Body of pancreas (tissue), 4 donors: ENCODE results near the gene DDX39A.

ENCODE experiments used
- CTCF ChIP-seq, 7 experiments: fragments of 450-650 bp in 4 of 7; fragments of 200-600 bp in 3 of 7; sonication (generic) in 3 of 7; IDR thresholded peaks; one replicate each; pipeline ENCODE4 v1.5.1; 2016 to 2019; ENCODE audit warnings: antibody characterized with exemption in 7 of 7
- POLR2A ChIP-seq, 3 donors: fragments of 450-650 bp; IDR thresholded peaks; one replicate each; pipeline ENCODE4 v1.6.1; 2016; ENCODE audit warnings: antibody characterized with exemption in 3 of 3, mild to moderate bottlenecking in 2 of 3

GRCh38 chr19:14432791-14433553 is 13.8 kb upstream of the DDX39A start, which contains the start of gene PKN1:
- peak in 2 of 7 experiments; percentile 25 to 28 for TF ChIP-seq CTCF (IDR thresholded peaks at IDR 0.05)
- TF ChIP-seq POLR2A (IDR thresholded peaks at IDR 0.05) = peak in 1 of 3 donors; percentile 15
